Testis (tissue), 3 donors: ENCODE measurements around the gene ACYP1. TPM values are rescaled to one million over a fixed set of nuclear protein-coding genes. Genes with fewer than 3 reads are reported as not detected.

ENCODE experiments used
- DNase-seq: peaks from one replicate; pipeline ENCODE4 v3.0.0-alpha.2; 2019
- H3K27ac ChIP-seq, 2 donors: fragments of 200-600 bp; sonication (generic); one replicate each; pipeline ENCODE4 v1.5.1; 2019
- H3K27me3 ChIP-seq: fragments of 200-600 bp; sonication (generic); one replicate; pipeline ENCODE4 v1.5.1; 2019
- H3K36me3 ChIP-seq: fragments of 200-600 bp; sonication (generic); one replicate; pipeline ENCODE4 v1.5.1; 2017; ENCODE audit warnings: low read depth; ENCODE audit errors: missing control alignments
- H3K4me1 ChIP-seq: fragments of 200-600 bp; sonication (generic); one replicate; pipeline ENCODE4 v1.5.1; 2019
- H3K4me3 ChIP-seq, 2 donors: fragments of 200-600 bp; sonication (generic); one replicate each; pipeline ENCODE4 v1.5.1; 2017 to 2019
- H3K9me3 ChIP-seq: fragments of 200-600 bp; sonication (generic); one replicate; pipeline ENCODE4 v1.5.1; 2017
- POLR2A ChIP-seq: fragments of 450-650 bp; IDR thresholded peaks from one replicate; pipeline ENCODE4 v1.6.1; 2017; ENCODE audit warnings: antibody characterized with exemption, mild to moderate bottlenecking, moderate library complexity
- WGBS, 2 donors: methylation state at CpG; one replicate each; pipeline ENCODE4 v1.1.5; 2018; 5-methylcytosine and 5-hydroxymethylcytosine counted together
- intact Hi-C: fragments of 100-400 bp; cut with DNase I; formaldehyde crosslinking; loops from one replicate; pipeline ENCODE4 v1.15.1; 2023; ENCODE audit warnings: low total_unique reads
- polyA plus RNA-seq: library from polyadenylated mRNA; stranded (reverse); fragments of 350-450 nt; fragmentation: Illumina TruSeq; extraction: RNeasy Lipid Tissue Mini Kit (QIAGEN cat#74804); gene quantifications from one replicate; pipeline ENCODE4 v1.2.3, GENCODE V29; 2014; ENCODE audit warnings: low read depth, low replicate concordance; ENCODE audit not compliant: insufficient read depth
- total RNA-seq, 2 donors: library from RNA; depleted of rRNA; stranded (reverse); fragments of >200 nt; gene quantifications; one replicate each; pipeline ENCODE4 v1.2.3, GENCODE V29; 2016
- TF ChIP-seq, protein P1 (sequence below), 3 experiments: fragments of 450-650 bp in 2 of 3; fragments of 200-600 bp in 1 of 3; sonication (generic) in 1 of 3; IDR thresholded peaks; one replicate each; pipeline ENCODE4 v1.5.1; 2016 to 2019; ENCODE audit warnings: antibody characterized with exemption in 3 of 3, mild to moderate bottlenecking in 2 of 3, moderate library complexity in 1 of 3

ACYP1 gene
- total and polyA plus RNA-seq, 3 donors from 2014 or later = 20.1 to 38.8 (median 24.4) TPM

DNA sequence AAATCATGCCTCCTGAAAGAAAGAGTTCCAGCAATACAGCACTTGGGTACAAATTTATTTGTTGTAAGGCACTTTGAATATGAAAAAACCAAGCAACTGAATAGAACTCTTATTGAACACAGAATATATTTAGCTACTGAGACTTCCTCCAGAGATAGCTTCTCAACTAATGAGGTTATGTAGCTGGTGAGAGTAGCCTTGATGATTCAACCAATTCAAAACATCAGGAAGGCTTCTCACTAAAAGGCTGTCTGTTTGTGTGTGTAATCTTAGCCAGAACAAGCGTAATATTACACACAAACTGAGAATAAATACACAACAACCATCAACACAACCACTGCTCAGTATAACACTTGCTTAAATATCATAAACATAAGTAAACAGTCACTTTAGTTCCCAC lies 40.7 kb downstream of the ACYP1 start:
- no peaks in the 10 kb centered on the region for H3K36me3 ChIP-seq

DNA sequence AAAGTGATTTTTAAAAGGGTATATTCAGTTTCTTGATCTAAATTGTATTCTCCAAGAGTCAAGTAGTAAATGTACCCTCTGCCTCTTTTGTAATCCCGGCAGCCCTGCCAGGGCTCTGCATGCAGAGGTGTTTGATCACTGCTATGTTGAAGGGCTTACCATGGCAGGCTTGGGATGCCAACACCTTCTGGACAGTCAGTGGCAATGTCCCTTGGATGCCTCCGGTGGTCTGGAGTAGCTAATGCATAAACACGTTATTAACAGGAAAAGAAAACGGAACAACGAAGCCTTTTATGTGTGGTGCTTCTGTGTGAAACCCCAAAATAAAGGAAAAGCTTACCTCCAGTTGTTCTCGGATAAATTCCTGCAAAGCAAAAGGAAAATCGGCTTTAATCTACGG lies 41.2 kb downstream of the ACYP1 start:
- intact Hi-C loops = no loop called here
- TF ChIP-seq, protein P1, sequence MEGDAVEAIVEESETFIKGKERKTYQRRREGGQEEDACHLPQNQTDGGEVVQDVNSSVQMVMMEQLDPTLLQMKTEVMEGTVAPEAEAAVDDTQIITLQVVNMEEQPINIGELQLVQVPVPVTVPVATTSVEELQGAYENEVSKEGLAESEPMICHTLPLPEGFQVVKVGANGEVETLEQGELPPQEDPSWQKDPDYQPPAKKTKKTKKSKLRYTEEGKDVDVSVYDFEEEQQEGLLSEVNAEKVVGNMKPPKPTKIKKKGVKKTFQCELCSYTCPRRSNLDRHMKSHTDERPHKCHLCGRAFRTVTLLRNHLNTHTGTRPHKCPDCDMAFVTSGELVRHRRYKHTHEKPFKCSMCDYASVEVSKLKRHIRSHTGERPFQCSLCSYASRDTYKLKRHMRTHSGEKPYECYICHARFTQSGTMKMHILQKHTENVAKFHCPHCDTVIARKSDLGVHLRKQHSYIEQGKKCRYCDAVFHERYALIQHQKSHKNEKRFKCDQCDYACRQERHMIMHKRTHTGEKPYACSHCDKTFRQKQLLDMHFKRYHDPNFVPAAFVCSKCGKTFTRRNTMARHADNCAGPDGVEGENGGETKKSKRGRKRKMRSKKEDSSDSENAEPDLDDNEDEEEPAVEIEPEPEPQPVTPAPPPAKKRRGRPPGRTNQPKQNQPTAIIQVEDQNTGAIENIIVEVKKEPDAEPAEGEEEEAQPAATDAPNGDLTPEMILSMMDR (IDR thresholded peaks at IDR 0.05) = no peak
- TF ChIP-seq POLR2A = no peak
- 71 to 72% methylated on average over 8 of the region's 8 CpGs for WGBS, 2 donors
- Histone ChIP-seq H3K36me3 (no peaks in the 10 kb centered on the region), H3K4me1 (no peaks in the 10 kb centered on the region), H3K27me3 (no peaks in the 10 kb centered on the region), H3K27ac (no peak overlapping the region), H3K9me3 (no peaks in the 10 kb centered on the region), H3K4me3 (no peak overlapping the region)
- no peak for DNase-seq

More for the DNA sequence above, 40.7 kb downstream of the ACYP1 start:
- intact Hi-C loops = no loop called here
- WGBS, 2 donors = 90 to 98% methylated on average over 1 of the region's 1 CpG
- no peak for DNase-seq
- Histone ChIP-seq H3K4me3 (no peak overlapping the region), H3K27ac (no peak overlapping the region), H3K9me3 (no peaks in the 10 kb centered on the region), H3K27me3 (no peaks in the 10 kb centered on the region), H3K4me1 (no peaks in the 10 kb centered on the region)
- TF ChIP-seq, protein P1 (IDR thresholded peaks at IDR 0.05) = no peak
- TF ChIP-seq POLR2A = no peak

DNA sequence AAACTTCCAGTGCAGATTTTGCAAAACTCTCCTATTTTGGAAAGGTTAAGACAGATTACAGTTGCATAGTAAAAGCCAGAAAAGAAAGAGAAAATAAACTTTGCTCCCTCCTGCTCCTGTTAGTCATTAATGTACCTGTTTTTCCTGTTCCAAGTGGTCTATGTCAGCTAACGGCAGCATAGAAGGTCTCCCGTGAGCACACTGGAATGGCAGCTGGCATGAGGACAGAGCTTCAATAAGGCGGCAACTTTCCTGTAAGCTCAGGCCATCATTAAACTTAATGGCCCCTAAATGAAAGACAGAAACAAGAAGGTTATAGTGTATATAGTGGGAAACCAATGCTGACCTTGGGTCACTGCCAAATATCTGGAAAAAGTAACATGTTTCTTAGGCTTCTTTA lies 45.1 kb downstream of the ACYP1 start:
- no peak for TF ChIP-seq POLR2A
- TF ChIP-seq, protein P1 (IDR thresholded peaks at IDR 0.05) = no peak
- intact Hi-C loops = no loop called here
- Histone ChIP-seq H3K27me3 (no peaks in the 10 kb centered on the region), H3K27ac (no peak overlapping the region), H3K36me3 (no peaks in the 10 kb centered on the region), H3K4me1 (peaks cover 5% of the 10 kb centered on the region), H3K4me3 (no peak overlapping the region), H3K9me3 (no peaks in the 10 kb centered on the region)
- no peak for DNase-seq
- 72 to 78% methylated on average over 3 of the region's 3 CpGs for WGBS, 2 donors

DNA sequence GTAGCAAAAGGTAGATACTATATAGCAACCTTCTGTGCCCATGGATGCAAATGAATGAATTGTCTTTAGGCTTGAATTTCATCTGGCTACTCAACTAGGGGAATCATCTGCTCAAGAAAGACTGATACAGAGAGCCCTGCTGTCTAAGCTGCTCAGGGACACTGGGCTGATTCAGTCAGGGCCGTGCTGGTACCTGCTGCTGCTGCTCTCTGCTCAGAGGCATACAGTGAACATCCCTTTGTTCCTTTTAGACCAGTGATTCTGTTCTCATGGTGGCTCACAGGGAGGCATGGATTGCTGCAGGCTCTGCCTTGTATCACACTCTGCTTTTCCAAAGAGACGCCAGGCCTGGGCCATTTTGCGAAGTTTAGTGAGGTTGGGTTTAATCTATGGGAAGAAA lies 47.0 kb downstream of the ACYP1 start:
- DNase-seq = no peak
- Histone ChIP-seq H3K9me3 (no peaks in the 10 kb centered on the region), H3K27me3 (no peaks in the 10 kb centered on the region), H3K27ac (no peak overlapping the region), H3K36me3 (no peaks in the 10 kb centered on the region), H3K4me3 (no peak overlapping the region), H3K4me1 (peaks cover 9% of the 10 kb centered on the region)
- intact Hi-C loops = no loop called here
- TF ChIP-seq, protein P1 (IDR thresholded peaks at IDR 0.05) = no peak
- no peak for TF ChIP-seq POLR2A
- 81 to 85% methylated on average over 3 of the region's 3 CpGs for WGBS, 2 donors

DNA sequence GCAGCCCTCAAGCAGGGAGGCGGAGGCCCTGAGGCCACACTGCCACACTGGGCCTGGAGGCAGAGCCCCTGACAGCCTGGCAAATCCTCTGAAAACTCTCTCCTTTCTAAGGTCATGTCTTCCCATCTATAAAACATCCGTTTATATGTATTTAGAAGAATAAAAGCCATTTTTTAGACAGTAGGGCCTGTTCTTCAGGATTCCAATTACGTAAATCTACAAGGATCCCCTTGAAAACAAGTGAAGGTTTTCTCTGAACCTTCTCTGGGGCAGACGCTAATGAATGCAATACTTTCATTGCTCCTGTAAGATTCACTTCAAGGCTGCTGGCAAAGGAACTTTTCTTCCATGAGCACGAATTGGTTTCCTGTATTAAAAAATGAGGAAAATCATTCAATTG lies 48.3 kb downstream of the ACYP1 start:
- intact Hi-C loops = no loop called here
- no peak for TF ChIP-seq POLR2A
- TF ChIP-seq, protein P1 (IDR thresholded peaks at IDR 0.05) = no peak
- no peak overlapping the region for H3K27ac ChIP-seq

More for the DNA sequence above, 48.3 kb downstream of the ACYP1 start:
- Histone ChIP-seq H3K9me3 (no peaks in the 10 kb centered on the region), H3K4me1 (peaks cover 9% of the 10 kb centered on the region), H3K36me3 (no peaks in the 10 kb centered on the region), H3K27me3 (no peaks in the 10 kb centered on the region), H3K4me3 (no peak overlapping the region)
- no peak for DNase-seq
- 84% methylated on average over 5 of the region's 5 CpGs for WGBS, 2 donors
